ENCODE data around the gene EFCAB3. TPM values are rescaled to one million over a fixed set of nuclear protein-coding genes. Genes with fewer than 3 reads are reported as not detected.
"Not testable (repeated sequence)": the region's sequence is repeated elsewhere in the genome, so short reads cannot be mapped to it uniquely, and the experiment has no call there.

Gene EFCAB3
- total RNA-seq, 1 experiment from 2014 or later: not detected

DNA sequence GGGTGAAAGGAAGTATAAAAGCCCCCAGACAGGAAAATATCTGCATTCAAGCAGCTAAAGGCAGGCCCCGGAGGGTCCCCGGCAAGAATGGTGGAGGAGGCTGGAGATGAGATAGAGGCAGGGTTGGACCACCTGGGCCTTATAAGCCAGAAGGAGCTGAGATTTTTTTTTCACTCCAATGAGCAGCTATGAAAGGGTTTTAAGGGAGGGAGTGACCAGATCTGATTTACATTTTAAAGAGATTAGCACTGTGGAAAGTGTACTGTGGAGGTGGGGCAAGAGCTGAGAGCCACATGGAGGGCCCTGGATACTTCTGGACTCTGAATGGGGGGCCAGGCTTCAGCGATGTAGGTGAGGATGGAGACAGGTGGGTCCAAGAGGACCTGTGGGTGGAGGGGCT, 84.1 kb downstream of the EFCAB3 start:
- not testable (repeated sequence) for DNase-seq (ENCODE audit: low spot score)

GRCh38 chr17:62465271-62465670, 84.9 kb downstream of the EFCAB3 start:
- not testable (repeated sequence) for DNase-seq (ENCODE audit: low spot score)

Small RNAs within 50 kb of the gene (small RNA-seq; reads per million reads assigned to genes)
- gene RNU7-52P: not detected

Other genes with a start within 250 kb of the EFCAB3 start
- gene METTL2A, start 43.3 kb downstream of the EFCAB3 start, total RNA-seq (2014; rRNA removed; shearing (Covaris generic)): 22.7 and 23.9 TPM in 2 replicates
- 15.5 and 19.8 TPM in 2 replicates for gene TLK2, start 98.3 kb downstream of the EFCAB3 start, total RNA-seq (2014; rRNA removed; shearing (Covaris generic))
- gene MRC2, start 247.1 kb downstream of the EFCAB3 start, total RNA-seq (2014; rRNA removed; shearing (Covaris generic)): 2.4 and 2.8 TPM in 2 replicates